Mesendoderm (in vitro differentiated cells): ENCODE measurements around the gene PGGT1B. TPM values are rescaled to one million over a fixed set of nuclear protein-coding genes. Genes with fewer than 3 reads are reported as not detected.

Experiments
- small RNA-seq: library from polyadenylated mRNA; stranded (forward); fragments of <200 nt; extraction: miRNeasy Mini kit (QIAGEN cat#:217004); gene quantifications from one replicate; pipeline ENCODE3, GENCODE V24; 2013; ENCODE audit not compliant: insufficient read depth

Gene PGGT1B

Small RNA genes lying within 50 kb of the gene (small RNA-seq; reads per million reads assigned to genes)
- not detected for gene HMGN1P15
